ENCODE data around the gene PNKD. TPM values are rescaled to one million over a fixed set of nuclear protein-coding genes. Genes with fewer than 3 reads are reported as not detected.
"Not testable (repeated sequence)": the region's sequence is repeated elsewhere in the genome, so short reads cannot be mapped to it uniquely, and the experiment has no call there.

PNKD gene
- total and polyA plus RNA-seq, 8 donors = 35.1 to 121 (median 111) TPM

- TF ChIP-seq CTCF (IDR thresholded peaks at IDR 0.05) (no peak), POLR2A (IDR thresholded peaks at IDR 0.05) (no peak), POLR2AphosphoS5 (IDR thresholded peaks at IDR 0.05) (no peak)
- Histone ChIP-seq H3K9me3 (no peaks in the 10 kb centered on the region), H3K27ac (no peak overlapping the region), H3K4me3 (no peak overlapping the region), H3K27me3 (no peaks in the 10 kb centered on the region), H3K4me1 (peaks cover 0 to 21% (median 11%) of the 10 kb centered on the region in 4 donors), H3K36me3 (no peaks in the 10 kb centered on the region)
- 79 to 89% (median 84%) methylated on average over 9 of the region's 9 CpGs for WGBS, 5 donors
- intact Hi-C loops (cut with DNase I; ENCODE audit: low total_unique reads) = loop anchor here (10.0 kb wide), 1 partner anchor 88 kb away; the partner anchor contains the start of gene CTDSP1
- DNase-seq = no peak
Measured at GRCh38 chr2:218306184-218306920, 36.0 kb downstream of the PNKD start.

GRCh38 chr2:218307415-218308090 is 37.2 kb downstream of the PNKD start:
- peaks cover 0 to 25% (median 10%) of the 10 kb centered on the region in 4 donors for H3K4me1 ChIP-seq
- H3K27ac ChIP-seq = no peak overlapping the region
- H3K27me3 ChIP-seq = no peaks in the 10 kb centered on the region
- TF ChIP-seq CTCF (IDR thresholded peaks at IDR 0.05) (no peak), EP300 (IDR thresholded peaks at IDR 0.05) (no peak), POLR2AphosphoS5 (IDR thresholded peaks at IDR 0.05) (no peak), POLR2A (IDR thresholded peaks at IDR 0.05) (no peak)
- 68 to 83% (median 79%) methylated on average over 6 of the region's 6 CpGs for WGBS, 5 donors
- H3K36me3 ChIP-seq = no peaks in the 10 kb centered on the region
- H3K9me3 ChIP-seq = no peaks in the 10 kb centered on the region
- H3K4me3 ChIP-seq = no peak overlapping the region
- DNase-seq = peak in 1 of 2 donors; percentile 22
- intact Hi-C loops (cut with DNase I; ENCODE audit: low total_unique reads) = loop anchor here (10.0 kb wide), 1 partner anchor 87 kb away; the partner anchor contains the start of gene CTDSP1

GRCh38 chr2:218310853-218311540 is 40.7 kb downstream of the PNKD start:
- peaks cover 0 to 33% (median 14%) of the 10 kb centered on the region in 4 donors for H3K4me1 ChIP-seq
- no peaks in the 10 kb centered on the region for H3K36me3 ChIP-seq
- no peak overlapping the region for H3K4me3 ChIP-seq
- H3K27ac ChIP-seq = peak overlapping the region; percentile 75 to 90 (median 85)
- no peak for TF ChIP-seq EP300 (IDR thresholded peaks at IDR 0.05)
- peak in 2 of 3 donors; percentile 9 to 11 for TF ChIP-seq POLR2AphosphoS5 (IDR thresholded peaks at IDR 0.05)
- peak; percentile 55 to 73 for DNase-seq
- intact Hi-C loops (cut with DNase I; ENCODE audit: low total_unique reads) = no loop called here
- H3K9me3 ChIP-seq = no peaks in the 10 kb centered on the region
- WGBS, 5 donors = 33 to 55% (median 50%) methylated on average over 11 of the region's 11 CpGs
- H3K27me3 ChIP-seq = no peaks in the 10 kb centered on the region

- H3K36me3 ChIP-seq; H3K9me3 ChIP-seq; intact Hi-C loops (cut with DNase I; ENCODE audit: low total_unique reads); H3K27me3 ChIP-seq; H3K4me3 ChIP-seq: not testable (repeated sequence)
- WGBS, 5 donors = 33 to 54% (median 39%) methylated on average over 11 of the region's 11 CpGs
- DNase-seq = peak in 1 of 2 donors; percentile 36
- Histone ChIP-seq H3K27ac (peak overlapping the region; percentile 75 to 90 (median 85)), H3K4me1 (peaks cover 5 to 33% (median 20%) of the 10 kb centered on the region in 4 donors)
Measured at GRCh38 chr2:218311541-218312266, 41.4 kb downstream of the PNKD start.

Data from stomach (tissue), 9 donors.